ENCODE results near the gene THAP8. TPM values are rescaled to one million over a fixed set of nuclear protein-coding genes. Genes with fewer than 3 reads are reported as not detected.

THAP8 gene
- total RNA-seq, 1 donor from 2014 or later, result 9.4 TPM

DNA sequence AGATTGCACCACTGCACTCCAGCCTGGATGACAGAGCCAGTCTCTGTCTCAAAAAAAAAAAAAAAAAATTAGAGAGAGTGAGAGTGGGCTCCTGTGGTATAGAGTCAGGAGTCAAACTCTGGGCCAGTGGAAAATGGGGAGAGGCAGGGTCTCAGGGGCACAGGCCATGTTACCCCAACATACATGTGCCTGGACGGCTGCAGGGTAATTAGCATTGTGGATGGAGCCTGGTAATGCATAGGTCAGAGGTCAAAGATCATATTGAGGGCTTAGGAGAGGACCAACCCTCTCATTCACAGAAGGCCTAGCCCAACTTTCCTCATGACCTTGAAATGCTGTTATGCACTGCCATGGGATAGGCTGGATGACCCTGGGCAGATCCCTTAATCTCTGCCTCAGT, 28.5 kb downstream of the THAP8 start:
- Mint-ChIP-seq H3K4me3 (no peak overlapping the region), H3K36me3 (ENCODE audit: low read depth) (peaks cover 10% of the 10 kb centered on the region), H3K27ac (ENCODE audit: unreplicated experiment) (no peak overlapping the region), H3K4me1 (no peaks in the 10 kb centered on the region), H3K27me3 (ENCODE audit: low read depth) (no peaks in the 10 kb centered on the region), H3K9me3 (no peaks in the 10 kb centered on the region)
- TF ChIP-seq, protein P1, sequence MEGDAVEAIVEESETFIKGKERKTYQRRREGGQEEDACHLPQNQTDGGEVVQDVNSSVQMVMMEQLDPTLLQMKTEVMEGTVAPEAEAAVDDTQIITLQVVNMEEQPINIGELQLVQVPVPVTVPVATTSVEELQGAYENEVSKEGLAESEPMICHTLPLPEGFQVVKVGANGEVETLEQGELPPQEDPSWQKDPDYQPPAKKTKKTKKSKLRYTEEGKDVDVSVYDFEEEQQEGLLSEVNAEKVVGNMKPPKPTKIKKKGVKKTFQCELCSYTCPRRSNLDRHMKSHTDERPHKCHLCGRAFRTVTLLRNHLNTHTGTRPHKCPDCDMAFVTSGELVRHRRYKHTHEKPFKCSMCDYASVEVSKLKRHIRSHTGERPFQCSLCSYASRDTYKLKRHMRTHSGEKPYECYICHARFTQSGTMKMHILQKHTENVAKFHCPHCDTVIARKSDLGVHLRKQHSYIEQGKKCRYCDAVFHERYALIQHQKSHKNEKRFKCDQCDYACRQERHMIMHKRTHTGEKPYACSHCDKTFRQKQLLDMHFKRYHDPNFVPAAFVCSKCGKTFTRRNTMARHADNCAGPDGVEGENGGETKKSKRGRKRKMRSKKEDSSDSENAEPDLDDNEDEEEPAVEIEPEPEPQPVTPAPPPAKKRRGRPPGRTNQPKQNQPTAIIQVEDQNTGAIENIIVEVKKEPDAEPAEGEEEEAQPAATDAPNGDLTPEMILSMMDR (conservative IDR thresholded peaks at IDR 0.05), result no peak
- no peak for DNase-seq (ENCODE audit: low read depth, low spot score)

DNA sequence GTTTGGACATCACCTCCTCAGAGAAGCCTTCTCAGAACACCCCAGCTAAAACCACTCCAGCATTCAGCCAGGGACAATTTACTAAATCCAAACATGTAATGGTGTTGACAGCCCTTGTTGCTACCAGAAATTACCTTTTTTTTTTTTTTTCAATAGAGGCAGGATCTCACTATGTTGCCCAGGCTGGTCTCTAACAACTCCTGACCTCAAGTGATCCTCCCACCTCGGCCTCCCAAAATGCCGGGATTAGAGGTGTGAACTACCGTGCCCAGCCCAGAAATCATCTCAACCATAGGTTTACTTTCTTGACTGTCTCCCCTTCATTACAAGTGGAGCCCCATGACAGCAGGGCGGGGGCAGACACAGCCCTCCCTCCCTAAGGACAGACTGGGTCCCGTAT, 30.7 kb downstream of the THAP8 start:
- no peak for DNase-seq (ENCODE audit: low read depth, low spot score)
- H3K4me3 Mint-ChIP-seq, result no peak overlapping the region
- H3K27ac Mint-ChIP-seq (ENCODE audit: unreplicated experiment), result no peak overlapping the region
- no peaks in the 10 kb centered on the region for H3K27me3 Mint-ChIP-seq (ENCODE audit: low read depth)
- H3K36me3 Mint-ChIP-seq (ENCODE audit: low read depth), result peaks cover 5% of the 10 kb centered on the region
- TF ChIP-seq, protein P1 (conservative IDR thresholded peaks at IDR 0.05), result no peak
- H3K9me3 Mint-ChIP-seq, result no peaks in the 10 kb centered on the region
- no peaks in the 10 kb centered on the region for H3K4me1 Mint-ChIP-seq

DNA sequence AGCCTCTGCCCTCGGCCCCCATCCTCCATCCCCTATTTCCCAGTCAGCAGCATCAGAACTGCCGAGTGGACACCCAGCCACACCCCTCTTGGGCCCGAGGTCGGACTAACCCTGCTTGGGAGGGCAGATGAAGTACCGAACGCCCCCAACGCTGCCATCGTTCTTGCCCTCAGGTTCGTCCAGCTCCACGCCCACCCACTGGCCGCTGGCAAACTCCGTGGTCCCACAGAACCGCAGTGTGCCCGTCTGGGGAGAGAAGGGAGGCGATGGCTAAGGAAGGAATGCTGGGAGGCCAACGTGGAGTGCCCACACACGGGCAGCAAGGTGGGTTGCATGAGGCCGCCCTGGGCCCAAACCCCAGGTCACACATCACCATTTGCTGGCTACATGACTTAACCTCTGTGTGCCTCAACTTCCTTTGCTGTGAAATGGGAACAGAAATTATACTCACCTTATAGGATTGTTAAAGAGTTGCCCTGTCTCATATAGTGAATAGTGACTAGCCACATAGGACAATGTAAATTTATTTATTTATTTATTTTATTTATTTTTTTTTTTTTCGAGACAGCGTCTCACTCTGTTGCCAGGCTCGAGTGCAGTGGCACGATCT, 34.9 kb downstream of the THAP8 start:
- Mint-ChIP-seq H3K4me3 (no peak overlapping the region), H3K9me3 (no peaks in the 10 kb centered on the region), H3K27ac (ENCODE audit: unreplicated experiment) (no peak overlapping the region), H3K27me3 (ENCODE audit: low read depth) (no peaks in the 10 kb centered on the region), H3K4me1 (peaks cover 22% of the 10 kb centered on the region), H3K36me3 (ENCODE audit: low read depth) (peaks cover 9% of the 10 kb centered on the region)
- TF ChIP-seq, protein P1 (conservative IDR thresholded peaks at IDR 0.05), result no peak
- DNase-seq (ENCODE audit: low read depth, low spot score), result no peak

- Mint-ChIP-seq H3K27ac (ENCODE audit: unreplicated experiment) (peak within 1 kb of the TSS; percentile 96), H3K4me1 (peaks cover 42% of the 10 kb centered on the region)
Observed at GRCh38 chr19:36014012-36014924, 39.8 kb downstream of the THAP8 start, which contains the start of gene ALKBH6. Gene ALKBH6 (minus strand): TSS chr19:36014213. CDS start chr19:36013397, 816 bp downstream.

GRCh38 chr19:36013280-36014011, 40.6 kb downstream of the THAP8 start:
- no peak for DNase-seq (ENCODE audit: low read depth, low spot score)
- TF ChIP-seq, protein P1 (conservative IDR thresholded peaks at IDR 0.05), result no peak
- H3K27ac Mint-ChIP-seq (ENCODE audit: unreplicated experiment), result peak overlapping the region; percentile 96
- peaks cover 6% of the 10 kb centered on the region for H3K36me3 Mint-ChIP-seq (ENCODE audit: low read depth)
- H3K27me3 Mint-ChIP-seq (ENCODE audit: low read depth), result peaks cover 8% of the 10 kb centered on the region
- peaks cover 48% of the 10 kb centered on the region for H3K4me1 Mint-ChIP-seq
- peak overlapping the region; percentile 99 for H3K4me3 Mint-ChIP-seq
- no peaks in the 10 kb centered on the region for H3K9me3 Mint-ChIP-seq

More at GRCh38 chr19:36014012-36014924, 39.8 kb downstream of the THAP8 start, which contains the start of gene ALKBH6:
- Mint-ChIP-seq H3K27me3 (ENCODE audit: low read depth) (peaks cover 4% of the 10 kb centered on the region), H3K9me3 (no peaks in the 10 kb centered on the region), H3K4me3 (peak within 1 kb of the TSS; percentile 99), H3K36me3 (ENCODE audit: low read depth) (peaks cover 6% of the 10 kb centered on the region)
- TF ChIP-seq, protein P1 (conservative IDR thresholded peaks at IDR 0.05), result peak; percentile 15
- DNase-seq (ENCODE audit: low read depth, low spot score), result peak; percentile 98

All from neural crest cell (in vitro differentiated cells).